Dendritic cell treated with granulocyte-macrophage colony-stimulating factor and Interleukin-4, amounts not matched to agents 40 ng/mL and 50 ng/mL, for 4 days (primary cell): ENCODE results near the gene HAGH.
"Not testable (repeated sequence)": the region's sequence is repeated elsewhere in the genome, so short reads cannot be mapped to it uniquely, and the experiment has no call there.

Source experiments
- H3K27ac Mint-ChIP-seq: one replicate; pipeline ENCODE4 v1.8.0; 2022; ENCODE audit warnings: mild to moderate bottlenecking, mixed read lengths
- H3K27me3 Mint-ChIP-seq: one replicate; pipeline ENCODE4 v1.8.0; 2022; ENCODE audit warnings: mild to moderate bottlenecking, mixed read lengths
- H3K36me3 Mint-ChIP-seq: one replicate; pipeline ENCODE4 v1.8.0; 2022; ENCODE audit warnings: low read depth, mixed read lengths
- H3K4me1 Mint-ChIP-seq: one replicate; pipeline ENCODE4 v1.8.0; 2022; ENCODE audit warnings: low read depth, mixed read lengths
- H3K4me3 Mint-ChIP-seq: one replicate; pipeline ENCODE4 v1.8.0; 2022; ENCODE audit warnings: mild to moderate bottlenecking, moderate library complexity, mixed read lengths
- H3K9me3 Mint-ChIP-seq: one replicate; pipeline ENCODE4 v1.8.0; 2022; ENCODE audit warnings: mixed read lengths
- intact Hi-C: fragments of 100-400 bp; cut with micrococcal nuclease; formaldehyde crosslinking; loops from one replicate; pipeline ENCODE4 v1.15.0; 2022

HAGH gene

DNA sequence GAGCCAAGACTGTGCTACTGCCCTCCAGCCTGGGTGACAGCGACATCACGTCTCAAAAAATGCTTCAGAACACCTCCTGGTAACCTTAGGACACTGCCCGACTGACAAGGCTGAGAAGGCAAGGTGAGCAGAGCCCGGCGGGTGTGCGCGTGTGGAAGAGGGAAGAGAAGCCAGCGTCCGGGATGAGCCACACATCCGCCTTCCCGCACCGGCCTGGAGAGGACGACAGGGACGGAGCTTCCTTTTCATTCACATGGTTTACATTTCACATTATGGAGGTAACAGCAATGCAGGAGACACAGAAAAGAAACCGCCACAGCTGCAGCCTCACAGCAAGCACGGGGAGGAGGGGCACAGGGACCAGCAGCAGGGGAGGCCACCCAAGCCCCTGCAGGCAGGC lies 16.5 kb downstream of the HAGH start:
- Mint-ChIP-seq H3K9me3 (no peaks in the 10 kb centered on the region), H3K36me3 (peaks cover 100% of the 10 kb centered on the region), H3K4me1 (peaks cover 9% of the 10 kb centered on the region), H3K4me3 (no peak overlapping the region), H3K27ac (no peak overlapping the region), H3K27me3 (no peaks in the 10 kb centered on the region)
- intact Hi-C loops = no loop called here

DNA sequence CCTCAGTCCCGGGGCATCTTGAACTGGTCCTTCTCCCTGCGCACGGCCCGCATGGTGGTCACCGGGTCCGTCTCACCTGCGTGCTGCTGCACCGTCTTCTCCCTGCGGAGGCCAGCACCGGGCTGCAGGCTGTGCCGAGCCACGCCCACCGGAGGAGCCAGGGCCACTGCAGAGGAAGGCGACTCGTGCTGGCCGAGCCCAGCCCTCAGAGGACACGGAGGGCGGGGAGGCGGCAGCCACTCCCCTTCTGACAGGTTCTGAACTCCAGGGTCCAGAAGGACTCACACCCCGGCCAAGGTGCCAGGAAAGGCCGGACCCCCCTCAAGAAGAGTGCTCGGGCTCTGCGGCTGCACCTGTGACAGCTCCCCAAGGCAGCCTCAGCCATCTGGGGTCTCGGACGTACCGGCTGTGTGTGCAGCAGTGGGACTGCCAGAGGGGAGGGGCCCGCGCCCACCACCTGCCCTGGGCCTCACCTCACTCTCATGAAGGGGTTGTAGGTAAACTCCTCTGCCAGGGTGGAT lies 17.3 kb downstream of the HAGH start:
- no peak overlapping the region for H3K27ac Mint-ChIP-seq
- peaks cover 9% of the 10 kb centered on the region for H3K4me1 Mint-ChIP-seq
- no peak overlapping the region for H3K4me3 Mint-ChIP-seq
- peaks cover 100% of the 10 kb centered on the region for H3K36me3 Mint-ChIP-seq
- intact Hi-C loops = no loop called here
- no peaks in the 10 kb centered on the region for H3K27me3 Mint-ChIP-seq
- no peaks in the 10 kb centered on the region for H3K9me3 Mint-ChIP-seq

DNA sequence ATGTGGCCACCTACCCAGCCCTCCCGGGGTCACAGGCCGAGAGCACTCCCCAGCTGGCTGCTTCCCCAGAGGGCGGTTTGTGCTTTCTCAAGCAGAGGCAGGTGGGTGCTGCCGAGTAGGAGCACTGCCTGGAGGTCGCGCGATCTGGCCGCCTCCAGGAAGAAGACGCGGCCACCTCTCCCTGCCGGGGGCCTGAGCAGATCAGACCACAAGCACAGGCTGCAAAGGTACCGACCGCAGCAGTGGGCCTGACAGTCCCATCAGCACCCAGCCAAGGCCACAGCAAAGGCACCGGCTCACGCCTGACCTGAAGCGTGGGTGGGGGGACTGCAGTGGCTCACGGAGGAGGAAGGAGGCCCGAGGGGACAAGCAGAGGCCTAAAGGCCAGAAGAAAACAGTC lies 17.9 kb downstream of the HAGH start:
- Mint-ChIP-seq H3K27ac (no peak overlapping the region), H3K36me3 (peaks cover 98% of the 10 kb centered on the region), H3K4me3 (no peak overlapping the region), H3K4me1 (peaks cover 9% of the 10 kb centered on the region), H3K27me3 (no peaks in the 10 kb centered on the region), H3K9me3 (no peaks in the 10 kb centered on the region)
- intact Hi-C loops = no loop called here

DNA sequence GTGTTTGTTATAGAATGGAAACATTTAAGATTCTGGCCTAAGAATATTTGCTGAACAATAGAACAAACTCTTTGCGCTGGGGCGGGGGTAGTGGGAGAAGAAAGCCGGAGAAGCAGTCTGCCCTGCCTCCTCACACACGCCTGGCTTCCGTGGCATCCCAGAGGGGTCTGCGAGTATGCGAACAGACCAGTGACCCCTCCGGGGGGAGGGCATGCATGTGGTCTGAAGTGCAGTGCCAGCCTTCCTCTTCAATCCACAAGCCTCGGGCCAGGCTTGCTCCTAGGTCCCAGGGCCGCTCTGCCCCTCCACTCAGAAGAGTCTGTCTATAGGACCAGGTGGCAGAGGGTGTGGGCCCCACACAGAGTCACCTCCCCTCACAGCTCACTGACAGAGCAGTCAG lies 19.0 kb downstream of the HAGH start:
- no peaks in the 10 kb centered on the region for H3K27me3 Mint-ChIP-seq
- H3K36me3 Mint-ChIP-seq = peaks cover 87% of the 10 kb centered on the region
- no peaks in the 10 kb centered on the region for H3K4me1 Mint-ChIP-seq
- H3K4me3 Mint-ChIP-seq = no peak overlapping the region
- H3K9me3 Mint-ChIP-seq = no peaks in the 10 kb centered on the region
- intact Hi-C loops = no loop called here
- no peak overlapping the region for H3K27ac Mint-ChIP-seq

DNA sequence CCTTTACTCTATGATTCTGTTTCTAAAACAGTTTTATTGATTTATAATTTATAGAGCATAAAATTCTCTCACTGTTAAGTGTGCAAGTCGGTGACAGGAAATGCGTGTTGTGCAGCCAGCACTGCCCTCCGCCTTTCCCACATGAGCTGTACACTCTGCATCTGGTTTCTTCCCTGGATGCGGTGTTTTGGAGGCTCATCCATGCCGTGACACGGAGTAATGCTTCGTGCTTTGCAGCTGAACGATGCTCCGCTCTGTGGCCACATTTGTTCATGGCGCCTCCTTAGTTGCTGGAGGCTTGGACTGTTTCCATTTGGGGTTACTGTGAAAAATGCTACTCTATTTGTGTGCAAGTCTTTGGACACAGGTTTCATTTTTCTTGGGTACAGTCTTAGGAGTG lies 25.9 kb downstream of the HAGH start:
- Mint-ChIP-seq H3K4me3 (no peak overlapping the region), H3K27me3 (no peaks in the 10 kb centered on the region), H3K9me3 (peaks cover 23% of the 10 kb centered on the region), H3K4me1 (no peaks in the 10 kb centered on the region), H3K27ac (no peak overlapping the region), H3K36me3 (peaks cover 18% of the 10 kb centered on the region)
- intact Hi-C loops = no loop called here

DNA sequence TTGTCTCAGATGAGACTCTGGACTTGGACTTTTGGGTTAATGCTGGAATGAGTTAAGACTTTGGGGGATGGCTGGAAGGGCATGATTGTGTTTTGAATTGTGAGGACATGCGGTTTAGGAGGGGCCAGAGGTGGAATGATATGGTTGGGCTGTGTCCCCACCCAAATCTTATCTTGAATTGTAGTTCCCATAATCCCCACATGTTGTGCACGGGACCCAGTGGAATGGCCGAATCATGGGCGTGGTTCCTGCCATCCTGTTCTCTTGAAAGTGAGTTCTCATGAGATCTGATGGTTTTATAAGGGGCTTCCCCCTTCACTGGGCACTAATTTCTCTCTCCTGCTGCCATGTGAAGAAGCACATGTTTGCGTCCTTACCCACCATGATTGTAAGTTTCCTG lies 27.4 kb downstream of the HAGH start:
- not testable (repeated sequence) for H3K36me3 Mint-ChIP-seq

DNA sequence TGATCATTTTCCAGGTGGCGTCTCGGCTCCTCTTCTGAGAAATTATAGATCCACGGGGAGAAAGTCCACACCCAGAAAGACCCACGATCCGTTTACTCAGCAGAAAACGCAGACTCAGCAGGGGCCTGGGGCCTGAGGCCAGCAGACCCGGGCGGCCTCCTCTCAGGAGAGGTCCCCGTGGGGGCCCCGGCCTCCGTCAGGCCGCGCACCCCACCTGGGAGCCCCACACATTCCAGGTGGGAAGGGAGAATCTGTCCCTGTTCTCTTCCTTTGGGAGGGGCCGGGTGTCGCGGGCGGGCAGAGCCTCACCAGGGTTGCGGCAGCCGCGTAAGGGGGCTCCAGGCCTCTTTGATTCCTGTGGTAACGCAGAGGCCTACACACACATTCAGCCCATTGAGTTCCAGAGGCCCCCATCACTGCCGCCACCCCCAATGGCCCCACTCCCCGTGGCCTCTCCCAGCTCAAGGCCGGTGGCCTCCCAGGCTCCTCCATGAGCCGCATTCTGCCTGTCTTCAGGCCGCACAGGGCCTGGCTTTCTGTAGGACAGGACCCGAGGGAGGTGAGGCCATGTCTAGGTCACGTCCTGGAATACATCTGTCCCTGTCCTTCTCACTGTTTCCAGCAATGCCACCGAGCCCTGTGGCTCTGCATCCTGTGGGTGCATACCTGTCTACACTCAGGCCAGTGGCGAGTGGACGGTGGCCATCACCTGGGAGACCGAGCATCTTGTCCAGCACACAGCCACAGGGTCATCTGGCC lies 31.5 kb downstream of the HAGH start:
- H3K4me1 Mint-ChIP-seq = no peaks in the 10 kb centered on the region
- intact Hi-C loops = no loop called here
- no peaks in the 10 kb centered on the region for H3K27me3 Mint-ChIP-seq
- no peak overlapping the region for H3K4me3 Mint-ChIP-seq
- no peak overlapping the region for H3K27ac Mint-ChIP-seq
- H3K36me3 Mint-ChIP-seq = peaks cover 27% of the 10 kb centered on the region
- peaks cover 16% of the 10 kb centered on the region for H3K9me3 Mint-ChIP-seq

More for the DNA sequence above, 27.4 kb downstream of the HAGH start:
- H3K9me3 Mint-ChIP-seq = peaks cover 23% of the 10 kb centered on the region
- intact Hi-C loops, H3K4me3 Mint-ChIP-seq, H3K27me3 Mint-ChIP-seq, H3K27ac Mint-ChIP-seq, H3K4me1 Mint-ChIP-seq: not testable (repeated sequence)

DNA sequence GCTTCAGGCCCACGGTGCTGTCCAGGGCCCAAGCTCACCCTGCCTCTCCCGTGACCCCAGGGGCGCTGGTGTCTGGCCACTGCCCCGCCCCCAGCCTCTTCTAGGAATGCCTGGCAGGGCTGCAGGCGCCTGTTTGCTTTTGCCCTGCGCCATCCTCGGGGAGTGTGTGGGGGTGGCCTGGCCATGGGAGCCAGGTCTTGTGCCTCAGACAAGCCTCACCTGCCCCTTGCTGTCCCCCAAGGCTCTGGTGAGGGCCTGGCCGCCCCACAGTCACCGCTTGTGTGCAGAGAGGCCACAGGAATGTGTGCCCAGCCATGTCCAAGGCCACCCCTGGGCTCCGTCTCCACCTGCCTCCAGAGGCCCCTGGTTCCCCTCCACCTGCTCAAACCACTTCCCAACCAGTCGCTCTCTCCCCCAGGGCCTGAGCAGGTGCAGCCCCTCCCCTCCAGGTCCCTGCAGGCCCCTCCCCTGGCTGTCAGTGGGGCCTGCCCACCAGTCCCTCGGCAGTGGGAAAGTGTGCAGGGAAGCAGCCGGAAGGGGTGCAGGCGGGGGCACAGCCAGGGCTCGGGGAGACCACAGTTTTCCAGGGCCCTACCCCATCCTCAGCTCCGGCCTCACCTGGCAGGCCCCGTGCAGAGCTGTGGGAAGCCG lies 32.3 kb downstream of the HAGH start:
- Mint-ChIP-seq H3K36me3 (peaks cover 35% of the 10 kb centered on the region), H3K27me3 (no peaks in the 10 kb centered on the region), H3K9me3 (peaks cover 8% of the 10 kb centered on the region), H3K4me1 (no peaks in the 10 kb centered on the region), H3K27ac (no peak overlapping the region), H3K4me3 (no peak overlapping the region)
- intact Hi-C loops = no loop called here

DNA sequence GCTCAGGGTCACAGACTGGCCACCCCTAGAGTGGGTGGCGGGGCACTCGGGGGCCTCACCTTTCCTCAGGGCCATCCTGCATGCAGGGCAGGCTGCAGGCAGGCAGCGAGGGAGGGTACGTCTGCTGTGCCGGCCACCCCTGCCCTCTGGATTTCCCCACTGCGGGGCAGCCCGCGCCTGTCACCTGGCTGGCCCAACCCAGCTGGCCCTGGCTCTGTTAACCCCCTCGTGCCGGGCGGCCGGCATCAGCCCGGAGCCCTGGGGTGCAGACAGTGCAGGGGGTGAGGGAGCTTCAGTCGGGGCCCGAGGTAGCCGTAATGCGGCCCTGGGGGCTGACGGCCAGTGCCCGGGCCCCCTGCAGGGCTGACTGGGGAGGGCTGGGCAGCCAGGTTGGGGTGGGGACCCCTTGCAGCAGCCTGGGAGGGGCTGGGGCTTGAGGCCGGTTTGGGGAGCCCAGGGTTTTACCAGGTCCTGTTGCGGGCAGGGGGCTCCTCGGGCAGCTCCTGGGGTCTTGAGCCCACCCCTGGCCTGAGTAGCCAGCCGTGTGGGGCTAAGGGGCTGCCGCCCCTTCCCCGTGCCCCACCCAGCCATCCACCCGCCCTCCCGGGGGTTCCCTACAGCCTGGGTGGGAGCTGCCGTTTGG lies 32.9 kb downstream of the HAGH start, which contains the start of gene IGFALS:
TSS of gene IGFALS (minus strand) at position 128 of the 643 bp plus-strand sequence. CDS start at position 75, 53 bp downstream.
- intact Hi-C loops = no loop called here
- Mint-ChIP-seq H3K4me3 (no peak within 1 kb of the TSS), H3K27ac (no peak within 1 kb of the TSS), H3K36me3 (peaks cover 41% of the 10 kb centered on the region), H3K9me3 (peaks cover 2% of the 10 kb centered on the region), H3K4me1 (no peaks in the 10 kb centered on the region), H3K27me3 (no peaks in the 10 kb centered on the region)

DNA sequence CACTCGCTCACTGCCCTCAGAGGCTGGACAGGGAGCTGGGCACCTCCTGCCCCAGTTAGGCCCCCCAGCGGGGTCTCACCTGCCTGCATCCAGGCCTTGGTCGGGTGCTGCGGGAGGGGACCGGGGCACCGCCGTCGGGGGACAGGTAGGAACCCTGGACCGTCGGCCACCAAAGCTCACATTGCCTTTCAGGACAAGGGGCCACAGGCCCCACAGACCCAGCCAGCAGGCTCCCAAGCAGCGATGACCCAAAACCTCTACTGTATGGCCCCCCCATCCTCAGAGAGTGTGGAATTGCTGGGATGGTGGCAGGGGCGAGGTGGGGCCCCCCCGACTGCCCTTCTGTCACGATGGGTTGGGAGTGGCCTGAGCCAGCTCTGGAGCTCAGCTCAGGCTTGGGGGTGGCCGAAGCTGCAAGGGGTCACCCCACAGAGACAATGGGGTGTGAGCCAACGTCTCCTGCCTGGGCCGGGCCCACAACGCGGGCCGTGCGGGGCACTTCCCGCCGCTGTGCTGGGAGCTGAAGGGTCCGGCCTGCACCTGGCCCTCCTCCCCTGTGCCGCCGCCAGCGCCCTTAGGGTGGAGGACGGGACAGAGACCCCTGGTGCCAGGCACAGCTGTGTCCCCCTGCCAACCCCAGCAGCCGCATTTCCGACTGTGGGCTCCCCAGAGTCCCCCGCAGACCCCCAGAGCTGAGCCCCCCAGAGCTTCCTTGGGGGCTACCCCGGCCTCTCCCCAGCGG lies 33.6 kb downstream of the HAGH start:
- intact Hi-C loops = no loop called here
- H3K27ac Mint-ChIP-seq = no peak overlapping the region
- H3K4me1 Mint-ChIP-seq = no peaks in the 10 kb centered on the region
- no peaks in the 10 kb centered on the region for H3K9me3 Mint-ChIP-seq
- no peak overlapping the region for H3K4me3 Mint-ChIP-seq
- no peaks in the 10 kb centered on the region for H3K27me3 Mint-ChIP-seq
- peaks cover 48% of the 10 kb centered on the region for H3K36me3 Mint-ChIP-seq

DNA sequence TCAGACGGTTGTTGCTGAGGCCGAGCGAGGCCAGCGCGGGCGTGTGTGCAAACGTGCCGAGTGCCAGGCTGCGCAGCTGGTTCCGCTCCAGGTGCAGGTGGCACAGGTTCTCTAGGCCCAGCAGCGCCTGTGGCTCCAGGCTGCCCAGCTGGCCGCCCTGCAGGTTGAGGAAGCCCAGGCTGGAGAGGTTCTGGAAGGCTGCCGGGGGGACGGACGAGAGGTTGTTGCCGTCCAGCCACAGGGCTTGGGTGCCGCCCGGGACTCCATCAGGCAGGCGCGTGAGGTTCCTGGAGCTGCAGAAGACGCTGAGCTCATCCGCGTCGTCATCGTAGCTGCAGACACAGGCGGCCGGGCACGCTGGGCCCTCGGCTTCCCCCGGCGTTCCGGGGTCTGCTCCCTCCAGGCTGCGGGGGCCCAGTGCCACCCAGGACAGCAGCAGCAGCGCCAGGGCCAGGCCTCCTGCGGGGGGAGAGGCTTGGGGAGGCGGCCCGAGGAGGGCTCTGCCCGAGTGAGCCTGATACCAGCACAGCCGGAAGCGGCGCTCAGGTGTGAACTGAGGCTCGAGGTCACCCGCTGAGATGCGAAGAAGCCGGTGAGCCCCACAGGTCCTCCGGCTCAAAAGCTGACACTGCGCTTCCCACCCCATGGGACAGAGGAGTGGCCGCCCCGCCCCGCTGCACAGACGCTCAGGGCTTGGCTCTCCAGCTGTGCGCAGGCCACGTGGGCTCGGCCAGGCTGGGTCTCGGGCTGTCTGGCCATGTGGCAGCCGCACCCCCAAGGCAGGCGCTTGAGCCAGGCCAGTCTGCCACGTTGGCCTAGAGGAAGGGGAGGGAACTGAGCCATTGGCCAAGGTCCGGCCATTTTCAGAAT lies 34.4 kb downstream of the HAGH start:
- Mint-ChIP-seq H3K36me3 (peaks cover 56% of the 10 kb centered on the region), H3K9me3 (no peaks in the 10 kb centered on the region), H3K4me3 (no peak overlapping the region), H3K27me3 (no peaks in the 10 kb centered on the region), H3K27ac (no peak overlapping the region), H3K4me1 (no peaks in the 10 kb centered on the region)
- intact Hi-C loops = no loop called here

DNA sequence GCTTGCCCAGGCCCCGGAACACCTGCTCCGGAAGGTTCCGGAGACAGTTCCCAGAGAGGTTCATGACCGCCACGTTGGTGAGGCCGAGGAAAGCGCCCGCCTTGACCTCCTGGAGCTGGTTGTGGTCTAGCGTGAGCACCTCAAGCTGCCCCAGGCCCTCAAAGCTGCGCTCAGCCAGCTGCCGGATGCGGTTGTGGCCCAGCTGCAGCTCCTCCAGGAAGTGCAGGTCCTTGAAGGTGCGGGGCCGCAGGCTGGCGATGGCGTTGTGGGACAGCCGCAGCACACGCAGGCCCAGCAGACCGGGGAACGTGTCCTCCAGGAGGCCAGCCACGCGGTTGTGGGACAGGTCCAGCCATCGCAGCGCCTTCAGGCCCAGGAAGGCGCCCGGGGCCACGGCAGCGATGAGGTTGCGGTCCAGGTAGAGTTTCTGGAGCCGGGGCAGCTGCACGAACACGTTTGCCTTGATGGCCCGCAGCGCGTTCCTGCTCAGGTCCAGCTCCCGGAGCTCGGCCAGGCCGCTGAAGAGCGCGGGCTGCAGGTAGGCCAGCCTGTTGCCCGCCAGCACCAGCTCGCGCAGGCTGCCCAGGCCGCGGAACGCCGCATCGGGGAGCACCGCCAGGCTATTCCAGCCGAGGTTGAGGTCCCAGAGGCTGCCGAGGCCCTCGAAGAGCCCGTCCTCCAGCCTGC lies 35.2 kb downstream of the HAGH start:
- intact Hi-C loops = no loop called here
- Mint-ChIP-seq H3K4me1 (no peaks in the 10 kb centered on the region), H3K27ac (no peak overlapping the region), H3K27me3 (no peaks in the 10 kb centered on the region), H3K4me3 (no peak overlapping the region), H3K36me3 (peaks cover 64% of the 10 kb centered on the region), H3K9me3 (no peaks in the 10 kb centered on the region)
